ENCODE results near the gene CKS1B. TPM values are rescaled to one million over a fixed set of nuclear protein-coding genes. Genes with fewer than 3 reads are reported as not detected.
"Not testable (repeated sequence)": the region's sequence is repeated elsewhere in the genome, so short reads cannot be mapped to it uniquely, and the experiment has no call there.

The CKS1B gene
- total and polyA plus RNA-seq, 8 donors: 4.7 to 73.3 (median 30.6) TPM

- intact Hi-C loops (cut with DNase I; ENCODE audit: low total_unique reads): no loop called here
- Histone ChIP-seq H3K9me3 (no peaks in the 10 kb centered on the region), H3K4me1 (peaks cover 16 to 44% (median 30%) of the 10 kb centered on the region in 4 donors), H3K4me3 (peak overlapping the region; percentile 69 to 79 (median 72)), H3K36me3 (peaks cover 13 to 37% (median 28%) of the 10 kb centered on the region in 4 donors), H3K27ac (peak overlapping the region in 4 of 5 donors; percentile 79 to 86 (median 80)), H3K27me3 (no peaks in the 10 kb centered on the region)
- no peak for DNase-seq
- TF ChIP-seq EP300 (IDR thresholded peaks at IDR 0.05) (no peak), POLR2AphosphoS5 (IDR thresholded peaks at IDR 0.05) (no peak), POLR2A (IDR thresholded peaks at IDR 0.05) (no peak), CTCF (IDR thresholded peaks at IDR 0.05) (no peak)
- WGBS, 5 donors: 10 to 15% (median 13%) methylated on average over 16 to 17 of the region's 17 CpGs
Observed at GRCh38 chr1:154983776-154984466, 9.4 kb downstream of the CKS1B start.

- H3K9me3 ChIP-seq; H3K4me3 ChIP-seq; intact Hi-C loops (cut with DNase I; ENCODE audit: low total_unique reads); H3K27me3 ChIP-seq; DNase-seq; H3K27ac ChIP-seq: not testable (repeated sequence)
- peaks cover 16 to 47% (median 33%) of the 10 kb centered on the region in 4 donors for H3K4me1 ChIP-seq
- H3K36me3 ChIP-seq: peaks cover 19 to 51% (median 47%) of the 10 kb centered on the region in 4 donors
- 87 to 91% (median 90%) methylated on average over 4 of the region's 4 CpGs for WGBS, 5 donors
Observed at GRCh38 chr1:154986736-154987135, 12.3 kb downstream of the CKS1B start.

- Histone ChIP-seq H3K27me3 (no peaks in the 10 kb centered on the region), H3K27ac (no peak overlapping the region), H3K36me3 (peaks cover 19 to 55% (median 49%) of the 10 kb centered on the region in 4 donors), H3K4me3 (no peak overlapping the region), H3K4me1 (peaks cover 16 to 41% (median 29%) of the 10 kb centered on the region in 4 donors), H3K9me3 (no peaks in the 10 kb centered on the region)
- no peak for DNase-seq
- 61 to 73% (median 64%) methylated on average over 6 of the region's 6 CpGs for WGBS, 5 donors
- intact Hi-C loops (cut with DNase I; ENCODE audit: low total_unique reads): no loop called here
- TF ChIP-seq CTCF (IDR thresholded peaks at IDR 0.05) (no peak), EP300 (IDR thresholded peaks at IDR 0.05) (no peak), POLR2A (IDR thresholded peaks at IDR 0.05) (no peak), POLR2AphosphoS5 (IDR thresholded peaks at IDR 0.05) (no peak)
Observed at GRCh38 chr1:154987326-154987725, 12.8 kb downstream of the CKS1B start.

- WGBS, 5 donors: 85 to 89% (median 88%) methylated on average over 12 to 17 of the region's 17 CpGs
- Histone ChIP-seq H3K36me3 (peaks cover 19 to 62% (median 56%) of the 10 kb centered on the region in 4 donors), H3K27me3 (no peaks in the 10 kb centered on the region), H3K27ac (no peak overlapping the region), H3K4me1 (peaks cover 11 to 35% (median 23%) of the 10 kb centered on the region in 4 donors), H3K4me3 (no peak overlapping the region), H3K9me3 (no peaks in the 10 kb centered on the region)
- DNase-seq: no peak
- TF ChIP-seq POLR2AphosphoS5 (IDR thresholded peaks at IDR 0.05) (no peak), CTCF (IDR thresholded peaks at IDR 0.05) (no peak), EP300 (IDR thresholded peaks at IDR 0.05) (no peak), POLR2A (IDR thresholded peaks at IDR 0.05) (no peak)
- intact Hi-C loops (cut with DNase I; ENCODE audit: low total_unique reads): no loop called here
Observed at GRCh38 chr1:154988058-154988954, 13.8 kb downstream of the CKS1B start.
